ENCODE data around the gene NEDD9. TPM values are rescaled to one million over a fixed set of nuclear protein-coding genes. Genes with fewer than 3 reads are reported as not detected.

Gene NEDD9
- polyA plus RNA-seq, 1 of the 3 experiments (the other 2 are of a cell fraction): 7.4 TPM

DNA sequence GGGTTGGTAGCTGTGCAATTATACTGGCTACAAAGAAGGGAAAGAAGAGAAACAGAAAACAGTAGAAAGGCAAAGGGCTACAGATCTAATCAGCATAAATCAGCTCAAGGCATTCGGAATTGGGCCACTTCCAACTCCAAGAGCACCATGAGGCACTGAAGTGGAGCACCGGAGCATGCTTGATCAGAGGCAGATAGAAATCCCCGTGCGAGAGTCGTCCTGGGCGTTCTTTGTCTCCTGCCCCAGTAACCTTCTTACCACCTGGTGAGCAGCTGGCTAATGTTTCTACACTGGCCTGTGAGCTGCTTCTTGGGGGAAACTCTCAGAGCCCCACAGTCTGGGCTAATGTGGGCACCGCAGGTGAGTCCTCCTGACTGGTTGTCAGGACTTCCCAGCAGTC is 16.7 kb downstream of the NEDD9 start:
- H3K9ac ChIP-seq: no peak overlapping the region
- H3K4me3 ChIP-seq (ENCODE audit: low read depth in 2 of 2, low read length in 1 of 2): no peak overlapping the region
- H3K79me2 ChIP-seq (ENCODE audit: insufficient read depth): peaks cover 91% of the 10 kb centered on the region
- CTCF ChIA-PET: interaction anchor here (0.9 to 3.5 kb wide), 6 partner anchors 13 to 280 kb away, joined by 3 to 22 read pairs (median 4); no protein-coding TSS in a partner anchor
- H3K27ac ChIP-seq (ENCODE audit: low read depth in 2 of 2, low read length in 1 of 2): peak overlapping the region; percentile 36 to 76
- H3K9me2 ChIP-seq: no peaks in the 10 kb centered on the region
- H3K36me3 ChIP-seq (replicated peaks in 1 of 2; ENCODE audit: control insufficient read depth in 1 of 2, insufficient read depth in 2 of 2, low read length in 1 of 2): peaks cover 12 to 32% of the 10 kb centered on the region in 2 experiments
- 66% methylated on average over 6 of the region's 7 CpGs for WGBS (ENCODE audit: low lambda C conversion rate)
- H3K27me3 ChIP-seq (ENCODE audit: insufficient read depth): no peaks in the 10 kb centered on the region
- no peaks in the 10 kb centered on the region for H3K9me3 ChIP-seq
- TF ChIP-seq RXRA (IDR thresholded peaks at IDR 0.05; ENCODE audit: borderline replicate concordance, low read depth): no peak
- TF ChIP-seq GATA2 (CRISPR knock-in tag; IDR thresholded peaks at IDR 0.05): peak; percentile 32; the same call in 1 of the 2 replicates
- no peak for TF ChIP-seq TAF1 (IDR thresholded peaks at IDR 0.05; ENCODE audit: borderline replicate concordance, low read depth, low read length)
- 0 out of 2 replicates have a peak, but pooled peaks have one; percentile 23 for TF ChIP-seq NFIC (IDR thresholded peaks at IDR 0.05; ENCODE audit: borderline replicate concordance)
- no peak overlapping the region for H2AFZ ChIP-seq (ENCODE audit: low read depth)
- H3F3A ChIP-seq (replicated peaks; ENCODE audit: insufficient read depth): peaks cover 28% of the 10 kb centered on the region
- H3K4me1 ChIP-seq (ENCODE audit: control insufficient read depth in 1 of 2, insufficient read depth in 2 of 2, low read depth in 1 of 2, low read length in 1 of 2): peaks cover 54 to 85% of the 10 kb centered on the region in 2 experiments; a peak in 3 of 4 replicates
- DNase-seq: no peak
- 0 out of 2 replicates have a peak overlapping the region, but pooled peaks have one; percentile 8 for H3K4me2 ChIP-seq
- POLR2A ChIA-PET: interaction anchor here (1.2 kb wide), 1 partner anchor 16 kb away, joined by 3 read pairs; no protein-coding TSS in a partner anchor
- H4K20me1 ChIP-seq (ENCODE audit: insufficient read depth): no peaks in the 10 kb centered on the region

DNA sequence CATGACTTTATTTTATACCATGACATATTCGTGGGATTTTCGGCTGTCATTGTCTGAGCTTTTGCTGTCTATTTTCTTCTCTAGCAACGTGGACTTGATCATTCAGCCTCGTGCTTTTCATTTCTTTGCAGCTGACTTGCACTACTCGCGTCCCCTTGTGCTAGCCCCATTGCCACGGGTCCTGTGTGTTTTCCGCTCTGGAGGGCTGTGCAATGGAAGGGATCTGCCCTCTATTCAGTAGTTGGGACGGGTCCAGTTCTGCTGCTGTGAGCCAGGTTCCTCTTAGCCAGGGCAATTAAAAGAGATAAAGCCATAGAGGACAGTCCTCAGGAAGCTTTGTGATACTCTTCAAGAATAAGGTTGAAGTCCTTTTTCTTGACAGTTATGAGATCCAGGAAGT is 17.6 kb downstream of the NEDD9 start:
- no peaks in the 10 kb centered on the region for H3K27me3 ChIP-seq (ENCODE audit: insufficient read depth)
- no peak overlapping the region for H3K4me2 ChIP-seq
- no peak overlapping the region for H3K4me3 ChIP-seq (ENCODE audit: low read depth in 2 of 2, low read length in 1 of 2)
- DNase-seq: no peak
- no peaks in the 10 kb centered on the region for H3K9me2 ChIP-seq
- H3K9me3 ChIP-seq: no peaks in the 10 kb centered on the region
- TF ChIP-seq CHD2 (IDR thresholded peaks at IDR 0.05; ENCODE audit: low read length, partially characterized antibody) (no peak), MEF2A (IDR thresholded peaks at IDR 0.05; ENCODE audit: borderline replicate concordance, low read depth) (no peak), NRF1 (IDR thresholded peaks at IDR 0.05; ENCODE audit: low read depth, low read length) (no peak), ELF1 (IDR thresholded peaks at IDR 0.05) (no peak), SMC3 (IDR thresholded peaks at IDR 0.05; ENCODE audit: low read depth, low read length) (no peak)
- TF ChIP-seq, protein P1, sequence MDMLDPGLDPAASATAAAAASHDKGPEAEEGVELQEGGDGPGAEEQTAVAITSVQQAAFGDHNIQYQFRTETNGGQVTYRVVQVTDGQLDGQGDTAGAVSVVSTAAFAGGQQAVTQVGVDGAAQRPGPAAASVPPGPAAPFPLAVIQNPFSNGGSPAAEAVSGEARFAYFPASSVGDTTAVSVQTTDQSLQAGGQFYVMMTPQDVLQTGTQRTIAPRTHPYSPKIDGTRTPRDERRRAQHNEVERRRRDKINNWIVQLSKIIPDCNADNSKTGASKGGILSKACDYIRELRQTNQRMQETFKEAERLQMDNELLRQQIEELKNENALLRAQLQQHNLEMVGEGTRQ (IDR thresholded peaks at IDR 0.05; ENCODE audit: borderline replicate concordance, low read depth, low read length): no peak
- TF ChIP-seq, protein P2, sequence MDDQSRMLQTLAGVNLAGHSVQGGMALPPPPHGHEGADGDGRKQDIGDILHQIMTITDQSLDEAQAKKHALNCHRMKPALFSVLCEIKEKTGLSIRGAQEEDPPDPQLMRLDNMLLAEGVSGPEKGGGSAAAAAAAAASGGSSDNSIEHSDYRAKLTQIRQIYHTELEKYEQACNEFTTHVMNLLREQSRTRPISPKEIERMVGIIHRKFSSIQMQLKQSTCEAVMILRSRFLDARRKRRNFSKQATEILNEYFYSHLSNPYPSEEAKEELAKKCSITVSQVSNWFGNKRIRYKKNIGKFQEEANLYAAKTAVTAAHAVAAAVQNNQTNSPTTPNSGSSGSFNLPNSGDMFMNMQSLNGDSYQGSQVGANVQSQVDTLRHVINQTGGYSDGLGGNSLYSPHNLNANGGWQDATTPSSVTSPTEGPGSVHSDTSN (IDR thresholded peaks at IDR 0.05): no peak
- H3K9ac ChIP-seq: no peak overlapping the region
- H4K20me1 ChIP-seq (ENCODE audit: insufficient read depth): no peaks in the 10 kb centered on the region
- peaks cover 86% of the 10 kb centered on the region for H3K79me2 ChIP-seq (ENCODE audit: insufficient read depth)
- H2AFZ ChIP-seq (ENCODE audit: low read depth): no peak overlapping the region
- H3K4me1 ChIP-seq (ENCODE audit: control insufficient read depth in 1 of 2, insufficient read depth in 2 of 2, low read depth in 1 of 2, low read length in 1 of 2): peaks cover 63 to 83% of the 10 kb centered on the region in 2 experiments; a peak in 3 of 4 replicates
- ChIA-PET CTCF (interaction anchor here (0.9 to 3.5 kb wide), 3 partner anchors 12 to 281 kb away, joined by 3 to 22 read pairs (median 4); no protein-coding TSS in a partner anchor), POLR2A (no interaction called here)
- 95% methylated on average over 9 of the region's 9 CpGs for WGBS (ENCODE audit: low lambda C conversion rate)
- H3F3A ChIP-seq (replicated peaks; ENCODE audit: insufficient read depth): peaks cover 28% of the 10 kb centered on the region
- H3K36me3 ChIP-seq (replicated peaks in 1 of 2; ENCODE audit: control insufficient read depth in 1 of 2, insufficient read depth in 2 of 2, low read length in 1 of 2): peaks cover 12 to 29% of the 10 kb centered on the region in 2 experiments
- peak overlapping the region in 1 of 2 experiments; percentile 76; a peak in 2 of 4 replicates for H3K27ac ChIP-seq (ENCODE audit: low read depth in 2 of 2, low read length in 1 of 2)
